Natural killer cell (primary cell): Measurements from ENCODE around the gene MMAA. TPM values are rescaled to one million over a fixed set of nuclear protein-coding genes. Genes with fewer than 3 reads are reported as not detected.
"Not testable (repeated sequence)": the region's sequence is repeated elsewhere in the genome, so short reads cannot be mapped to it uniquely, and the experiment has no call there.

Source experiments
- ATAC-seq, 3 donors: fragments of 150-1000 bp in 2 of 3; fragments of 200-7000 bp in 1 of 3; cut with Tn5 transposase; 1 replicate in 1 of 3; 2 replicates in 2 of 3; pipeline ENCODE4 v1.10.0; 2021; ENCODE audit warnings: mild to moderate bottlenecking in 2 of 3, moderate library complexity in 2 of 3
- DNase-seq, 2 donors: peaks; one replicate each; pipeline versions ENCODE4 v3.0.0 to v3.0.0-alpha.2; 2013 to 2021; ENCODE audit warnings: mixed read lengths in 1 of 2
- H3K27ac ChIP-seq: one replicate; pipeline ENCODE4 v1.5.1; 2013; ENCODE audit warnings: mild to moderate bottlenecking, low read length
- H3K27me3 ChIP-seq: one replicate; pipeline ENCODE4 v1.6.1; 2013; ENCODE audit warnings: low read length; ENCODE audit not compliant: control insufficient read depth, insufficient read depth
- H3K36me3 ChIP-seq: one replicate; pipeline ENCODE4 v1.6.1; 2013; ENCODE audit warnings: low read length; ENCODE audit not compliant: control insufficient read depth, insufficient read depth
- H3K4me1 ChIP-seq: one replicate; pipeline ENCODE4 v1.6.1; 2013; ENCODE audit warnings: low read length; ENCODE audit not compliant: control insufficient read depth, insufficient read depth
- H3K4me3 ChIP-seq: one replicate; pipeline ENCODE4 v1.5.1; 2013; ENCODE audit warnings: low read length
- H3K9me3 ChIP-seq: one replicate; pipeline ENCODE4 v1.6.1; 2013; ENCODE audit warnings: low read length; ENCODE audit not compliant: control insufficient read depth, insufficient read depth
- H3K27ac Mint-ChIP-seq, 2 donors: one replicate each; pipeline ENCODE4 v1.8.0; 2022; ENCODE audit warnings: mild to moderate bottlenecking in 2 of 2, mixed read lengths in 2 of 2, moderate library complexity in 1 of 2
- H3K27me3 Mint-ChIP-seq, 2 donors: one replicate each; pipeline ENCODE4 v1.8.0; 2022; ENCODE audit warnings: low read depth in 2 of 2, mixed read lengths in 2 of 2
- H3K36me3 Mint-ChIP-seq: one replicate; pipeline ENCODE4 v1.8.0; 2022; ENCODE audit warnings: mixed read lengths
- H3K4me1 Mint-ChIP-seq, 2 donors: one replicate each; pipeline ENCODE4 v1.8.0; 2022; ENCODE audit warnings: mixed read lengths in 2 of 2
- H3K4me3 Mint-ChIP-seq: one replicate; pipeline ENCODE4 v1.8.0; 2022; ENCODE audit warnings: mild to moderate bottlenecking, moderate library complexity, mixed read lengths
- H3K9me3 Mint-ChIP-seq, 2 donors: one replicate each; pipeline ENCODE4 v1.8.0; 2022; ENCODE audit warnings: mixed read lengths in 2 of 2
- WGBS: methylation state at CpG from one replicate; pipeline ENCODE4 v1.1.7; 2013; ENCODE audit warnings: missing lambda C conversion rate; ENCODE audit not compliant: insufficient coverage; 5-methylcytosine and 5-hydroxymethylcytosine counted together
- intact Hi-C: fragments of 100-400 bp; cut with micrococcal nuclease; formaldehyde crosslinking; loops from one replicate; pipeline ENCODE4 v1.14.2; 2022
- total RNA-seq, 4 donors: library from RNA; stranded (reverse); fragments of 120-200 nt in 1 of 4; gene quantifications; one replicate each; pipeline versions ENCODE4 v1.2.3 to v1.2.4, GENCODE V29; 2013 to 2022
- TF ChIP-seq, protein P1 (sequence below): fragments of 200-600 bp; IDR thresholded peaks from one replicate; pipeline ENCODE4 v1.8.0; 2022; ENCODE audit warnings: antibody characterized with exemption

The MMAA gene
- total RNA-seq, 3 donors from 2014 or later (not counting 1 experiment from before 2014, with no cell fraction given): 7.8 to 11.7 (median 9.7) TPM

GRCh38 chr4:145619639-145619996 is 433 bp downstream of the MMAA start:
- no peaks in the 10 kb centered on the region for H3K36me3 Mint-ChIP-seq
- H3K4me1 Mint-ChIP-seq: peaks cover 58 to 59% of the 10 kb centered on the region in 2 donors

DNA sequence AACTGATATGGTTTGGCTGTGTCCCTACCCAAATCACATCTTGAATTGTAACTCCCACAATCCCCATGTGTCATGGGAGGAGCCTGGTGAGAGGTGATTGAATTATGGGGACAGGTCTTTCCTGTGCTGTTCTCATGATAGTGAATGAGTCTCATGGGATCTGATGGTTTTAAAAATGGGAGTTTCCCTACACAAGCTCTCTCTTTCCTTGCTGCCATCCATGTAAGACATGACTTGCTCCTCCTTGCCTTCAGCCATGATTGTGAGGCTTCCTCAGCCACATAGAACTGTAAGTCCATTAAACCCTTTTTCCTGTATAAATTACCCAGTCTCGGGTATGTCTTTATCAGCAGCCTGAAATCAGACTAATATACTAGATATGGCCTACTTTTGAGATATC is 2.9 kb downstream of the MMAA start:
- H3K27me3 Mint-ChIP-seq, H3K36me3 ChIP-seq, DNase-seq, ATAC-seq, intact Hi-C loops, H3K36me3 Mint-ChIP-seq, H3K27ac ChIP-seq, H3K9me3 ChIP-seq, H3K4me3 ChIP-seq, H3K27me3 ChIP-seq, H3K9me3 Mint-ChIP-seq: not testable (repeated sequence)
- peak overlapping the region; percentile 29 for H3K4me3 Mint-ChIP-seq
- H3K4me1 ChIP-seq: peaks cover 35% of the 10 kb centered on the region
- H3K4me1 Mint-ChIP-seq: peaks cover 79 to 82% of the 10 kb centered on the region in 2 donors
- peak overlapping the region; percentile 87 to 93 for H3K27ac Mint-ChIP-seq
- WGBS: no CpG with 5 or more reads among the region's 1 CpG

More at GRCh38 chr4:145619639-145619996, 433 bp downstream of the MMAA start:
- H3K9me3 ChIP-seq: no peaks in the 10 kb centered on the region
- H3K27me3 Mint-ChIP-seq: peaks cover 0 to 2% of the 10 kb centered on the region in 2 donors
- WGBS: 0% methylated on average over 6 of the region's 9 CpGs
- peaks cover 16% of the 10 kb centered on the region for H3K4me1 ChIP-seq
- intact Hi-C loops: loop anchor here (2.0 to 5.0 kb wide), 5 partner anchors 113 to 1447 kb away; partner anchors contain the start of genes OTUD4, SMAD1 and ZNF827
- H3K4me3 ChIP-seq: peak overlapping the region; percentile 85
- peak overlapping the region; percentile 97 to 98 for H3K27ac Mint-ChIP-seq
- no peaks in the 10 kb centered on the region for H3K27me3 ChIP-seq
- H3K36me3 ChIP-seq: no peaks in the 10 kb centered on the region
- H3K9me3 Mint-ChIP-seq: no peaks in the 10 kb centered on the region
- peak overlapping the region; percentile 96 for H3K27ac ChIP-seq
- DNase-seq (peak in 1 of 2 donors; percentile 76), ATAC-seq (peak; percentile 32 to 36 (median 34))
- H3K4me3 Mint-ChIP-seq: peak overlapping the region; percentile 98
- TF ChIP-seq, protein P1, sequence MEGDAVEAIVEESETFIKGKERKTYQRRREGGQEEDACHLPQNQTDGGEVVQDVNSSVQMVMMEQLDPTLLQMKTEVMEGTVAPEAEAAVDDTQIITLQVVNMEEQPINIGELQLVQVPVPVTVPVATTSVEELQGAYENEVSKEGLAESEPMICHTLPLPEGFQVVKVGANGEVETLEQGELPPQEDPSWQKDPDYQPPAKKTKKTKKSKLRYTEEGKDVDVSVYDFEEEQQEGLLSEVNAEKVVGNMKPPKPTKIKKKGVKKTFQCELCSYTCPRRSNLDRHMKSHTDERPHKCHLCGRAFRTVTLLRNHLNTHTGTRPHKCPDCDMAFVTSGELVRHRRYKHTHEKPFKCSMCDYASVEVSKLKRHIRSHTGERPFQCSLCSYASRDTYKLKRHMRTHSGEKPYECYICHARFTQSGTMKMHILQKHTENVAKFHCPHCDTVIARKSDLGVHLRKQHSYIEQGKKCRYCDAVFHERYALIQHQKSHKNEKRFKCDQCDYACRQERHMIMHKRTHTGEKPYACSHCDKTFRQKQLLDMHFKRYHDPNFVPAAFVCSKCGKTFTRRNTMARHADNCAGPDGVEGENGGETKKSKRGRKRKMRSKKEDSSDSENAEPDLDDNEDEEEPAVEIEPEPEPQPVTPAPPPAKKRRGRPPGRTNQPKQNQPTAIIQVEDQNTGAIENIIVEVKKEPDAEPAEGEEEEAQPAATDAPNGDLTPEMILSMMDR: no peak

DNA sequence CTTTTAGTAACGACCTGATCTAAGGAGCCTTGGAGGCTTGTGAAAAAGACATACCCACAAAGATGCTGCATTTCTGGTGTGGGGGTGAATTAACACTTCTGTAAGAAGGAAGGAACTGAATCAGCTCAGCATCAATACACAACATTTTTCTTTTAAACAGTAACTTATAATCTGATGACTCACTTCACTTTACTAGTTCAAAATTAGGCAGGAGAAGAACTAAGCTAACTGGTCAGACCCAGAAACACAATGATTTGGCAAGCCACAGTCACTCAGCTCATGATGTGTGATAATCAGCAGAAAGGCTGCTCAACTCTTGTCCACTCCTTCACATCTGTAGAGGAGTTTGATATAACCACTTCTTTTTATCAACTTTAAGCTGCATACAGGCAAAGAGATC is 4.6 kb downstream of the MMAA start:
- Mint-ChIP-seq H3K27ac (peak overlapping the region; percentile 87 to 93), H3K9me3 (no peaks in the 10 kb centered on the region), H3K27me3 (no peaks in the 10 kb centered on the region), H3K4me1 (peaks cover 78 to 79% of the 10 kb centered on the region in 2 donors), H3K4me3 (peak overlapping the region; percentile 62), H3K36me3 (no peaks in the 10 kb centered on the region)
- DNase-seq (peak in 1 of 2 donors; percentile 13), ATAC-seq (peak; percentile 27 to 46 (median 42))
- H3K4me3 ChIP-seq: no peak overlapping the region
- intact Hi-C loops: no loop called here
- H3K27ac ChIP-seq: peak overlapping the region; percentile 81
- H3K36me3 ChIP-seq: no peaks in the 10 kb centered on the region
- TF ChIP-seq, protein P1: no peak
- H3K27me3 ChIP-seq: no peaks in the 10 kb centered on the region
- 50% methylated on average over 1 of the region's 1 CpG for WGBS
- no peaks in the 10 kb centered on the region for H3K9me3 ChIP-seq
- H3K4me1 ChIP-seq: peaks cover 31% of the 10 kb centered on the region

GRCh38 chr4:145625677-145626622 is 6.8 kb downstream of the MMAA start:
- H3K9me3 ChIP-seq: no peaks in the 10 kb centered on the region
- Mint-ChIP-seq H3K4me1 (peaks cover 61 to 62% of the 10 kb centered on the region in 2 donors), H3K36me3 (no peaks in the 10 kb centered on the region), H3K27ac (peak overlapping the region; percentile 87 to 93), H3K9me3 (no peaks in the 10 kb centered on the region), H3K27me3 (no peaks in the 10 kb centered on the region), H3K4me3 (peak overlapping the region; percentile 80)
- no peak overlapping the region for H3K4me3 ChIP-seq
- H3K27me3 ChIP-seq: no peaks in the 10 kb centered on the region
- intact Hi-C loops: no loop called here
- TF ChIP-seq, protein P1: no peak
- 83% methylated on average over 7 of the region's 10 CpGs for WGBS
- peak; percentile 31 to 55 (median 38) for ATAC-seq
- H3K36me3 ChIP-seq: no peaks in the 10 kb centered on the region
- peak overlapping the region; percentile 81 for H3K27ac ChIP-seq
- peak in 1 of 2 donors; percentile 21 for DNase-seq
- H3K4me1 ChIP-seq: peaks cover 28% of the 10 kb centered on the region
